Endothelial cell of umbilical vein (primary cell): ENCODE data around the gene LIX1. TPM values are rescaled to one million over a fixed set of nuclear protein-coding genes. Genes with fewer than 3 reads are reported as not detected.

Source experiments
- BruUV-seq: library from RNA; stranded (reverse); fragments of 400-500 nt; replicated peaks from 2 replicates; lab custom pipeline; 2021; lab: Mats Ljungman, UMichigan
- CTCF ChIA-PET: fragments of 300-600, 350-600 bp; sonication (Branson Sonifier 250); formaldehyde crosslinking; loops from one replicate; lab custom pipeline; 2021; ENCODE audit warnings: antibody characterized with exemption, inconsistent platforms; lab: Charles Lee
- POLR2A ChIA-PET: fragments of 300-600, 350-600 bp; sonication (Branson Sonifier 250); formaldehyde crosslinking; loops from one replicate; lab custom pipeline; 2021; ENCODE audit warnings: antibody characterized with exemption, inconsistent platforms; lab: Charles Lee
- DNase-seq: peaks from one replicate; pipeline ENCODE4 v3.0.0-alpha.2; 2011; ENCODE audit warnings: low read depth, low spot score
- FAIRE-seq: peaks from 2 replicates; lab custom pipeline; 2011; peaks lifted over from hg19 to GRCh38; lab: Jason Lieb, UNC
- H2AFZ ChIP-seq: 2 replicates; pipeline ENCODE4 v1.6.0; 2012; ENCODE audit warnings: low read depth, low read length, control low read depth, inconsistent platforms
- H3K27ac ChIP-seq: 2 replicates; pipeline ENCODE4 v1.5.1; 2011; ENCODE audit warnings: low read depth, mild to moderate bottlenecking, control low read depth, low read length, moderate library complexity; ENCODE audit not compliant: insufficient read depth
- H3K27me3 ChIP-seq, 2 experiments: 2 replicates each; pipeline versions ENCODE4 v1.6.0 to v1.6.1; 2011; ENCODE audit warnings: low read length in 2 of 2, mixed read lengths in 1 of 2; ENCODE audit not compliant: control insufficient read depth in 2 of 2, insufficient read depth in 2 of 2
- H3K36me3 ChIP-seq, 2 experiments: 2 replicates in 1 of 2; 3 replicates in 1 of 2; pipeline ENCODE4 v1.5.1; 2011; ENCODE audit warnings: low read length in 2 of 2, mild to moderate bottlenecking in 1 of 2, moderate library complexity in 1 of 2; ENCODE audit not compliant: control insufficient read depth in 2 of 2, insufficient read depth in 2 of 2; ENCODE audit errors: extremely low read depth in 1 of 2
- H3K4me1 ChIP-seq: 3 replicates; pipeline ENCODE4 v1.5.1; 2011; ENCODE audit warnings: mild to moderate bottlenecking, low read length; ENCODE audit not compliant: control insufficient read depth, insufficient read depth; ENCODE audit errors: extremely low read depth
- H3K4me2 ChIP-seq: 2 replicates; pipeline ENCODE4 v1.6.1; 2011; ENCODE audit warnings: low read length, control low read depth, mixed read lengths; ENCODE audit not compliant: insufficient read depth
- H3K4me3 ChIP-seq, 3 experiments: fragments of 200-600 bp in 1 of 3; sonication (generic), shearing (Covaris generic) in 1 of 3; replicated peaks in 1 of 3; 2 replicates each; pipeline ENCODE4 v1.5.1; 2011 to 2016; ENCODE audit warnings: control low read depth in 3 of 3, low read length in 3 of 3, mild to moderate bottlenecking in 2 of 3, inconsistent platforms in 1 of 3, low read depth in 1 of 3, moderate library complexity in 1 of 3; ENCODE audit not compliant: insufficient read depth in 1 of 3
- H3K79me2 ChIP-seq: 2 replicates; pipeline ENCODE4 v1.6.0; 2012; ENCODE audit warnings: low read length, inconsistent platforms; ENCODE audit not compliant: control insufficient read depth, insufficient read depth
- H3K9ac ChIP-seq: replicated peaks from 2 replicates; pipeline ENCODE3; 2011; ENCODE audit warnings: low read length, control low read depth; ENCODE audit not compliant: insufficient read depth; ENCODE audit errors: extremely low read depth
- H3K9me1 ChIP-seq: replicated peaks from 3 replicates; pipeline ENCODE4 v1.6.0; 2011; ENCODE audit warnings: mild to moderate bottlenecking, low read length; ENCODE audit not compliant: control insufficient read depth, insufficient read depth; ENCODE audit errors: extremely low read depth
- H3K9me3 ChIP-seq: replicated peaks from 2 replicates; pipeline ENCODE4 v1.5.1; 2012; ENCODE audit warnings: low read length, inconsistent platforms; ENCODE audit not compliant: control insufficient read depth, insufficient read depth
- H4K20me1 ChIP-seq: replicated peaks from 2 replicates; pipeline ENCODE3; 2011; ENCODE audit warnings: mild to moderate bottlenecking, low read length; ENCODE audit not compliant: control insufficient read depth, insufficient read depth; ENCODE audit errors: extremely low read depth
- FOS ChIP-seq: IDR thresholded peaks from 2 replicates; pipeline ENCODE4 v1.6.1; 2011; ENCODE audit warnings: mild to moderate bottlenecking, low read length, moderate library complexity, borderline replicate concordance; ENCODE audit not compliant: insufficient read depth
- GATA2 ChIP-seq: IDR thresholded peaks from 2 replicates; pipeline ENCODE4 v1.7.0; 2011; ENCODE audit warnings: low read depth, mild to moderate bottlenecking, moderate library complexity, mixed read lengths, low read length; ENCODE audit not compliant: insufficient read length, insufficient read depth
- JUN ChIP-seq: IDR thresholded peaks from 2 replicates; pipeline ENCODE4 v1.6.1; 2011; ENCODE audit warnings: borderline replicate concordance, low read depth; ENCODE audit not compliant: insufficient read length, insufficient read depth
- MYC ChIP-seq: IDR thresholded peaks from one replicate; pipeline ENCODE4 v1.6.1; 2011; ENCODE audit warnings: mild to moderate bottlenecking, low read depth, low read length
- POLR2AphosphoS5 ChIP-seq: IDR thresholded peaks from 2 replicates; pipeline ENCODE4 v1.6.1; 2012; ENCODE audit warnings: low read depth, mild to moderate bottlenecking, control low read depth, low read length, moderate library complexity; ENCODE audit not compliant: insufficient read depth
- dilution Hi-C: fragments of 300-500 bp; cut with MboI; formaldehyde crosslinking; loops from one replicate; pipeline ENCODE4 v1.15.0; 2019; ENCODE audit warnings: low sequenced_read_pairs; ENCODE audit not compliant: extremely low pct_ligation_motif_present
- intact Hi-C: fragments of 100-400 bp; cut with micrococcal nuclease; formaldehyde crosslinking; loops from one replicate; pipeline ENCODE4 v1.10.0; 2022
- polyA plus RNA-seq, 4 experiments: library from polyadenylated mRNA; depleted of rRNA in 3 of 4; stranded (reverse) in 3 of 4; unstranded in 1 of 4; fragments of >200 nt; gene quantifications; 2 replicates each; pipeline versions ENCODE4 v1.2.1 to v1.2.3, GENCODE V29; 2011 to 2012; ENCODE audit warnings: missing spikeins in 1 of 4
- total RNA-seq: library from RNA; stranded (reverse); gene quantifications from 2 replicates; pipeline ENCODE4 v1.2.3, GENCODE V29; 2021
- TF ChIP-seq, protein P1 (sequence below): IDR thresholded peaks from 2 replicates; pipeline ENCODE4 v1.6.1; 2011; ENCODE audit not compliant: insufficient read depth, insufficient read length
- TF ChIP-seq, protein P2 (sequence below), 2 donors: IDR thresholded peaks; 1 replicate in 1 of 2; 2 replicates in 1 of 2; pipeline ENCODE4 v1.5.1; 2011; ENCODE audit warnings: low read length in 2 of 2, mild to moderate bottlenecking in 2 of 2, moderate library complexity in 2 of 2, control low read depth in 1 of 2, inconsistent platforms in 1 of 2, low read depth in 1 of 2; ENCODE audit not compliant: insufficient read depth in 1 of 2; ENCODE audit errors: extremely low read depth in 1 of 2

Gene LIX1
- total and polyA plus RNA-seq, 2 donors (not counting 3 experiments of a cell fraction or from before 2014, with no cell fraction given) = not detected

DNA sequence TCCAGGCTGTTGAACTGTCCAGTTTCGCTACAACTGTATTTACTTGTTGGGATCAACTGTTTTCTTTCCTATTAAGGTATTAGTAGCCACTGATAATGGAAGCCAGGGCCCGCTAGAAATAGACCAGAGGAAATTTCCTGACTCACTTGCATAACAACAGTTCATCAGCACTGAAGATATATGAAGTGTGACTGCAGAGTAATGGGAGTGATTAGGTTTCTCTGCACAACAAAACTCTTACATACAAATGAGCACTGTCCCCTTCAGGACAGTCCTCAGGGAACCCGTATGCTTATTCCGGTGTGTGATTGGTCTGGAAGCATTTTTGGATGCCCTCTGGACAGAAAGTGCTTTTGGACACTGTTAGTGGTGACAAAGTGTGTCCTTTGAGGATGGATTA lies 55.3 kb downstream of the LIX1 start:
- Histone ChIP-seq H3K4me2 (no peak overlapping the region), H3K9me1 (no peaks in the 10 kb centered on the region), H3K4me1 (peaks cover under 1% of the 10 kb centered on the region), H3K36me3 (no peaks in the 10 kb centered on the region), H3K27ac (no peak overlapping the region), H3K4me3 (no peak overlapping the region), H2AFZ (no peak overlapping the region), H3K27me3 (peaks cover 12 to 13% of the 10 kb centered on the region in 2 experiments), H3K79me2 (no peaks in the 10 kb centered on the region), H4K20me1 (no peaks in the 10 kb centered on the region), H3K9ac (no peak overlapping the region), H3K9me3 (no peaks in the 10 kb centered on the region)
- intact Hi-C loops (no loop called here), dilution Hi-C loops (no loop called here)
- ChIA-PET POLR2A (no interaction called here), CTCF (no interaction called here)
- FAIRE-seq (no peak), DNase-seq (no peak)
- BruUV-seq = no TSS peak
- no peak for TF ChIP-seq POLR2AphosphoS5
- no peak for TF ChIP-seq MYC
- TF ChIP-seq, protein P1, sequence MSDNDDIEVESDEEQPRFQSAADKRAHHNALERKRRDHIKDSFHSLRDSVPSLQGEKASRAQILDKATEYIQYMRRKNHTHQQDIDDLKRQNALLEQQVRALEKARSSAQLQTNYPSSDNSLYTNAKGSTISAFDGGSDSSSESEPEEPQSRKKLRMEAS = no peak
- TF ChIP-seq GATA2 = no peak
- TF ChIP-seq, protein P2, sequence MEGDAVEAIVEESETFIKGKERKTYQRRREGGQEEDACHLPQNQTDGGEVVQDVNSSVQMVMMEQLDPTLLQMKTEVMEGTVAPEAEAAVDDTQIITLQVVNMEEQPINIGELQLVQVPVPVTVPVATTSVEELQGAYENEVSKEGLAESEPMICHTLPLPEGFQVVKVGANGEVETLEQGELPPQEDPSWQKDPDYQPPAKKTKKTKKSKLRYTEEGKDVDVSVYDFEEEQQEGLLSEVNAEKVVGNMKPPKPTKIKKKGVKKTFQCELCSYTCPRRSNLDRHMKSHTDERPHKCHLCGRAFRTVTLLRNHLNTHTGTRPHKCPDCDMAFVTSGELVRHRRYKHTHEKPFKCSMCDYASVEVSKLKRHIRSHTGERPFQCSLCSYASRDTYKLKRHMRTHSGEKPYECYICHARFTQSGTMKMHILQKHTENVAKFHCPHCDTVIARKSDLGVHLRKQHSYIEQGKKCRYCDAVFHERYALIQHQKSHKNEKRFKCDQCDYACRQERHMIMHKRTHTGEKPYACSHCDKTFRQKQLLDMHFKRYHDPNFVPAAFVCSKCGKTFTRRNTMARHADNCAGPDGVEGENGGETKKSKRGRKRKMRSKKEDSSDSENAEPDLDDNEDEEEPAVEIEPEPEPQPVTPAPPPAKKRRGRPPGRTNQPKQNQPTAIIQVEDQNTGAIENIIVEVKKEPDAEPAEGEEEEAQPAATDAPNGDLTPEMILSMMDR (IDR thresholded peaks at IDR 0.05; ENCODE audit: extremely low read depth in 1 of 2, insufficient read depth in 1 of 2, low read depth in 1 of 2, low read length in 2 of 2) = no peak
- no peak for TF ChIP-seq FOS
- no peak for TF ChIP-seq JUN
